ENCODE measurements around the gene TMEM214. TPM values are rescaled to one million over a fixed set of nuclear protein-coding genes. Genes with fewer than 3 reads are reported as not detected.
A peak's percentile ranks its signal among the peaks of the same experiment; 100 is the strongest.
"Not testable (repeated sequence)": the region's sequence is repeated elsewhere in the genome, so short reads cannot be mapped to it uniquely, and the experiment has no call there.

TMEM214 gene
- total RNA-seq, 4 donors from 2014 or later, result 26.7 to 47.7 (median 35.3) TPM

DNA sequence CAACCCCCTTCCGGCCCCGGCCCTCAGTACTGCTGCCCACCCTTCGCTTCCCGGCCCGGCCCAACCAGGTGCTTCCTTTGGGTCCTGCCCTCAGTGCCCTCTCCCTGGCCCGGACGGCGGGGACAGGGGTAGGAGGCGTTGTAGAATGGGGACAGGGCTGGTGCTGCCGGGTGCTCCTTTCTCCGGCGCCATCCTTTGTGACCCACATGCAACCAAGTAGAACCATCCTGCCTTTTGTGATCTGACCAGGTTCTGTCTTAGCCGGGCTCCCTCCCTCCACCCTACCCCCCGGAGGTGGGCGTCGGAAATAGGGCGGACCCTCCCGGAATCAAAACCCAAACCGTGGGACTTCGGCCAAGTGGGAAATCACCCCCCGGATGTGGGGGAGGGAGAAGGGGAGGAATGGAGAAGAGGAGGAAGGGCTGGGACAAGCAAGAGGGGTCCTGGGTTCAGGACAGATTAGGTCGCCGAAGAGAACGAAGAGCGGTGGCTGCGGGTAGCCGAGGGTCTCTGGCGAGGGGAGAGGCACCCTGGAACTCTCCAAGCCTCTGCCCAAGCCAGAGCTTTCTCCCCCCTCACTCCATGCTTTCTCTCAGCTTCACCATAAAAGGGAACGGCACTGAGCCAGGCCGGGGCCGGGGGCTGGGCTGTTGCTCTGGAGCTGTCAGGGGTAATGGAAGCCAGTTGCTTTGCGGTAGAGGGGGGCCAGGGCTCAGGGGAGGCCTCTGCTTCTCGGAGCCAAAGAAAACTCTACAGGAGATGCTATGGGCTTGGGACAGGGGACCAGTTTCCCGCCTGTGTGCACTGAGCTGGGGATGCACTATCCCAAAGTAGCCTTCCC, 39.4 kb downstream of the TMEM214 start:
- peak; percentile 97 for DNase-seq (ENCODE audit: extremely low spot score)
- TF ChIP-seq POLR2AphosphoS5 (IDR thresholded peaks at IDR 0.05) (peak; percentile 83 to 84), EP300 (IDR thresholded peaks at IDR 0.05) (no peak), POLR2A (IDR thresholded peaks at IDR 0.05; ENCODE audit: low read depth) (no peak), CTCF (IDR thresholded peaks at IDR 0.05) (no peak)
- H3K27ac ChIP-seq (replicated peaks in 1 of 4), result peak overlapping the region; percentile 98 to 99 (median 98)
- under 1% methylated on average over 27 of the region's 34 CpGs for WGBS
- peaks cover 64 to 91% (median 87%) of the 10 kb centered on the region in 4 donors for H3K4me1 ChIP-seq
- no peaks in the 10 kb centered on the region for H3K27me3 ChIP-seq
- intact Hi-C loops (cut with DNase I), result loop anchor here (2.0 kb wide), 1 partner anchor 21 kb away; the partner anchor contains the start of gene AGBL5
- H3K4me3 ChIP-seq, result peak overlapping the region; percentile 75 to 98 (median 90)
- H3K36me3 ChIP-seq, result peaks cover 5 to 34% (median 23%) of the 10 kb centered on the region in 4 donors
- no peaks in the 10 kb centered on the region for H3K9me3 ChIP-seq

DNA sequence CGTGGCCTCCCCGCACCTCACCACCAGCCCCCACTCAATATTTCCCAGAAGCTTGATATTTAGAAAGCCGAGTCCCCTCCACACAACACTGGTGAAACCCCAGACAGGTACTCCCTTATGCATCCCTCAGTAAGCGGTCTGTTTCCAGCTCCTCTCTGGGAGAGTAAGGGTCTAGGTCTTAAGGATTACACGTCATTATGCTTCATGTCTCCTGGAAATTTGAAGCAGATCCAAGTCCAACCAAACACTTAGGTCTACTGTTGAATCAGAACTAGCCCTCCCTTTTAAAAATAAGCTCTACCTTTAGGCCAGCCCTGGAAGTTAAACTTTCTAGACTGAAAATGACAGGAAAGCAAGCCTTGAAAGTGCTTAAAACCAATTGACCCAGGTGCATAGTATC, 40.2 kb downstream of the TMEM214 start:
- peaks cover 71 to 92% (median 91%) of the 10 kb centered on the region in 4 donors for H3K4me1 ChIP-seq
- H3K36me3 ChIP-seq, result peaks cover 5 to 27% (median 20%) of the 10 kb centered on the region in 4 donors
- no peak for DNase-seq (ENCODE audit: extremely low spot score)
- H3K27ac ChIP-seq (replicated peaks in 1 of 4), result peak overlapping the region; percentile 98 to 99 (median 98)
- TF ChIP-seq POLR2AphosphoS5 (IDR thresholded peaks at IDR 0.05) (no peak), CTCF (IDR thresholded peaks at IDR 0.05) (no peak), POLR2A (IDR thresholded peaks at IDR 0.05; ENCODE audit: low read depth) (no peak), EP300 (IDR thresholded peaks at IDR 0.05) (no peak)
- H3K9me3 ChIP-seq, result no peaks in the 10 kb centered on the region
- H3K27me3 ChIP-seq, result no peaks in the 10 kb centered on the region
- intact Hi-C loops (cut with DNase I), result no loop called here
- WGBS, result 40% methylated on average over 5 of the region's 5 CpGs
- H3K4me3 ChIP-seq, result peak overlapping the region in 2 of 4 donors; percentile 75 to 98

GRCh38 chr2:27073782-27074181, 41.0 kb downstream of the TMEM214 start:
- intact Hi-C loops (cut with DNase I), result no loop called here
- peaks cover 0 to 18% (median 11%) of the 10 kb centered on the region in 4 donors for H3K36me3 ChIP-seq
- H3K4me1 ChIP-seq, result peaks cover 68 to 89% (median 88%) of the 10 kb centered on the region in 4 donors
- TF ChIP-seq CTCF (IDR thresholded peaks at IDR 0.05) (no peak), POLR2A (IDR thresholded peaks at IDR 0.05; ENCODE audit: low read depth) (no peak), POLR2AphosphoS5 (IDR thresholded peaks at IDR 0.05) (no peak), EP300 (IDR thresholded peaks at IDR 0.05) (no peak)
- no peak overlapping the region for H3K4me3 ChIP-seq
- peak overlapping the region; percentile 98 to 99 (median 98) for H3K27ac ChIP-seq (replicated peaks in 1 of 4)
- no peaks in the 10 kb centered on the region for H3K27me3 ChIP-seq
- DNase-seq (ENCODE audit: extremely low spot score), result no peak
- H3K9me3 ChIP-seq, result no peaks in the 10 kb centered on the region
- WGBS, result 11% methylated on average over 2 of the region's 2 CpGs

DNA sequence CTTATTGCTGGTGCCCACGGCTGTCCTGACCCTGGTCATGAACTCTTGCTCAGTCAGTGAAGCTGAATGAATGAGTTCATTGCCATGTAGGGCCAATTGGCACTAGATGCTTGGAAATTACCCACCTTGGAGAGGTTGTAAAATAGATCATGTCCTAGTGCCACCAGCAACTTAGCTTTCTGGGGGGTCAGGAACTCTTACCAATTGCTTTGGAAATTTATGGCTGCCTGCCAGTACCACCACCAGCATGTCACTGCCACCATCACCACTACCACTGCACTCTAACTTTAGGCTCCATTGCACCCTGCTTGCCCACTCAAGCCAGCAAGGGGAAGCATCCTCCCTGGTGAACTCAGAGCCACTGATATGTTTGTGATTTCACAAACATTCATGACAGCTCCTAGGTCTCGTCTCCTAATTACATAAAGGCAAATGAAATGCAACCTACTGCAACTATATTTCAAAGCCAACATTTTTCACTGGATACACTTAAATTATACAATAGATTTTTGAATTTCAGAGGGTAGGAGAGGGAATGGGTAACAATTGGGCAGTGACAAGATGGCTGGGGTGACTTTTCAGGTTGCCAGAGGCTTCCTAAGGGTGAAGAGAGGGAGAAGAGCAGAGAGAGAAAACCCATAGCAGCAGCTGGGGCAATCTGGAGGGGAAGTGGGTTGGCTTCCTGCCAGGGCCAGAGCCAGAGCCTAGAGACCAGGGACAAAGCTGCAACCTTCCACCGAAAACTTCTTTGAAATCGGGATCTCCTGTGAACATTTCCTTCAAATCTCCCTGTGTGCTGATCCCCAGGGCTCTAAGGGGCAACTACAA, 42.2 kb downstream of the TMEM214 start:
- no peak for TF ChIP-seq POLR2A (IDR thresholded peaks at IDR 0.05; ENCODE audit: low read depth)
- TF ChIP-seq POLR2AphosphoS5 (IDR thresholded peaks at IDR 0.05), result no peak
- no peak for TF ChIP-seq EP300 (IDR thresholded peaks at IDR 0.05)
- no peak for TF ChIP-seq CTCF (IDR thresholded peaks at IDR 0.05)
- DNase-seq (ENCODE audit: extremely low spot score), result no peak
- Histone ChIP-seq H3K27me3 (no peaks in the 10 kb centered on the region), H3K4me3 (no peak overlapping the region), H3K36me3 (peaks cover 0 to 6% (median under 1%) of the 10 kb centered on the region in 4 donors), H3K9me3 (no peaks in the 10 kb centered on the region), H3K27ac (replicated peaks in 1 of 4) (peak overlapping the region; percentile 98 to 99 (median 98)), H3K4me1 (peaks cover 57 to 89% (median 88%) of the 10 kb centered on the region in 4 donors)
- intact Hi-C loops (cut with DNase I), result no loop called here
- 42% methylated on average over 4 of the region's 4 CpGs for WGBS

GRCh38 chr2:27075566-27075871, 42.8 kb downstream of the TMEM214 start:
- H3K27me3 ChIP-seq; H3K9me3 ChIP-seq; DNase-seq (ENCODE audit: extremely low spot score); intact Hi-C loops (cut with DNase I); H3K36me3 ChIP-seq; H3K4me3 ChIP-seq: not testable (repeated sequence)
- H3K27ac ChIP-seq (replicated peaks in 1 of 4), result peak overlapping the region; percentile 98 to 99 (median 98)
- peaks cover 53 to 89% (median 88%) of the 10 kb centered on the region in 4 donors for H3K4me1 ChIP-seq
- 77% methylated on average over 6 of the region's 6 CpGs for WGBS

Data from esophagus muscularis mucosa (tissue), 4 donors.